ENCODE data around the gene CDH23.

DNA sequence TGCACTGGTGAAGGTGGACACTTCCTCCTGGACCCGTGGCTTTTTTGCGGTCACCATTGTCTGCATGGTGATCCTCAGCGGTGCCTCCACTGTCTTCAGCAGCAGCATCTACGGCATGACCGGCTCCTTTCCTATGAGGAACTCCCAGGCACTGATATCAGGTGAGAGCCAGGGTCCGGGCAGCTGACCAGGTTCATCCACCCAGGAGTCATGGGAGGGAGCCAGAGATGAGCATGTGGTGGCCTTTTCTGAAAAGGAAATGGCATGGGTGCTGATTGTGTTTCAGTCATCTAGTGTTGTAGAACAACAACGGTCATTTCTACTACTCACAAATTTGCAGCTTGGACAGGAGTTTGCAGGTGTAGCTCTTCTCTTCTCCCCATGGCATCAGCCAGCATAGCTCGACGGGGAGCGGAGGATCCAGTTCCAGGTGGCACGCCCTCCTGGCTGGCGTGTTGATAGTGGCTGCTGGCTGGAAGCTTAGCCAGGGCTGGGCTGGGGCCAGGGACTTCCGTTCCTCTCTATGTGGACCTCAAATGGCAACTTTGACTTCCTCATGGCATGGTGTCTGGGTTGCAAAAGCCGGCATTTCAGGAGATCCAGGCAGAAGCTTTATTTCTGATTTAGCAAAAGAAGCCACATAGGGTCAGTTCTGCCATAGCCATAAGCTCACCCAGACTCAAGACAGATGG lies 44.9 kb upstream of the CDH23 start:
- TF ChIP-seq, protein P1, sequence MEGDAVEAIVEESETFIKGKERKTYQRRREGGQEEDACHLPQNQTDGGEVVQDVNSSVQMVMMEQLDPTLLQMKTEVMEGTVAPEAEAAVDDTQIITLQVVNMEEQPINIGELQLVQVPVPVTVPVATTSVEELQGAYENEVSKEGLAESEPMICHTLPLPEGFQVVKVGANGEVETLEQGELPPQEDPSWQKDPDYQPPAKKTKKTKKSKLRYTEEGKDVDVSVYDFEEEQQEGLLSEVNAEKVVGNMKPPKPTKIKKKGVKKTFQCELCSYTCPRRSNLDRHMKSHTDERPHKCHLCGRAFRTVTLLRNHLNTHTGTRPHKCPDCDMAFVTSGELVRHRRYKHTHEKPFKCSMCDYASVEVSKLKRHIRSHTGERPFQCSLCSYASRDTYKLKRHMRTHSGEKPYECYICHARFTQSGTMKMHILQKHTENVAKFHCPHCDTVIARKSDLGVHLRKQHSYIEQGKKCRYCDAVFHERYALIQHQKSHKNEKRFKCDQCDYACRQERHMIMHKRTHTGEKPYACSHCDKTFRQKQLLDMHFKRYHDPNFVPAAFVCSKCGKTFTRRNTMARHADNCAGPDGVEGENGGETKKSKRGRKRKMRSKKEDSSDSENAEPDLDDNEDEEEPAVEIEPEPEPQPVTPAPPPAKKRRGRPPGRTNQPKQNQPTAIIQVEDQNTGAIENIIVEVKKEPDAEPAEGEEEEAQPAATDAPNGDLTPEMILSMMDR (conservative IDR thresholded peaks at IDR 0.05 in 1 of 2, IDR thresholded peaks at IDR 0.05 in 1 of 2; ENCODE audit: extremely low read depth in 1 of 2, insufficient read depth in 1 of 2, low read depth in 1 of 2, low read length in 2 of 2) = no peak
- TF ChIP-seq EZH2 (IDR thresholded peaks at IDR 0.05; ENCODE audit: borderline replicate concordance, low read length) = no peak
